ENCODE results near the gene LYPD8.

LYPD8 gene

GRCh38 chr1:248699099-248699498, 56.5 kb downstream of the LYPD8 start:
- no peak for DNase-seq (ENCODE audit: low spot score)

GRCh38 chr1:248697907-248698306, 57.7 kb downstream of the LYPD8 start:
- DNase-seq (ENCODE audit: low spot score), result no peak

GRCh38 chr1:248696774-248697173, 58.8 kb downstream of the LYPD8 start:
- no peak for DNase-seq (ENCODE audit: low spot score)

GRCh38 chr1:248696261-248696660, 59.3 kb downstream of the LYPD8 start:
- DNase-seq (ENCODE audit: low spot score), result peak; percentile 66

GRCh38 chr1:248695451-248696132, 60.0 kb downstream of the LYPD8 start:
- no peak for DNase-seq (ENCODE audit: low spot score)

GRCh38 chr1:248691567-248692155, 63.9 kb downstream of the LYPD8 start:
- DNase-seq (ENCODE audit: low spot score), result no peak
